ENCODE results near the gene KIAA1671. TPM values are rescaled to one million over a fixed set of nuclear protein-coding genes. Genes with fewer than 3 reads are reported as not detected.
A peak's percentile ranks its signal among the peaks of the same experiment; 100 is the strongest.

Gene KIAA1671
- total RNA-seq, 4 donors from 2014 or later: 30.6 to 52.7 (median 39.9) TPM

- Histone ChIP-seq H3K4me3 (no peak overlapping the region), H3K27ac (peak overlapping the region in 2 of 4 donors; percentile 49 to 81), H3K27me3 (no peaks in the 10 kb centered on the region), H3K9me3 (no peaks in the 10 kb centered on the region), H3K4me1 (peaks cover 0 to 90% (median 30%) of the 10 kb centered on the region in 4 donors), H3K36me3 (no peaks in the 10 kb centered on the region)
- no peak for DNase-seq (ENCODE audit: low spot score in 2 of 2)
- no peak for TF ChIP-seq POLR2A (IDR thresholded peaks at IDR 0.05)
- TF ChIP-seq CTCF (IDR thresholded peaks at IDR 0.05): no peak
- no peak for TF ChIP-seq EP300 (IDR thresholded peaks at IDR 0.05)
- 81 to 87% methylated on average over 6 of the region's 6 CpGs for WGBS, 2 donors
These were observed 29.1 kb downstream of the KIAA1671 start for GRCh38 chr22:24981656-24982055.

GRCh38 chr22:24982301-24983056, 30.0 kb downstream of the KIAA1671 start:
- TF ChIP-seq EP300 (IDR thresholded peaks at IDR 0.05) (no peak), POLR2A (IDR thresholded peaks at IDR 0.05) (no peak), CTCF (IDR thresholded peaks at IDR 0.05) (no peak)
- DNase-seq (ENCODE audit: low spot score in 2 of 2): no peak
- Histone ChIP-seq H3K36me3 (no peaks in the 10 kb centered on the region), H3K27ac (peak overlapping the region; percentile 17 to 81 (median 49)), H3K27me3 (no peaks in the 10 kb centered on the region), H3K9me3 (no peaks in the 10 kb centered on the region), H3K4me1 (peaks cover 0 to 88% (median 22%) of the 10 kb centered on the region in 4 donors), H3K4me3 (no peak overlapping the region)
- WGBS, 2 donors: 55 to 62% methylated on average over 8 of the region's 8 CpGs

GRCh38 chr22:24983151-24983550, 30.6 kb downstream of the KIAA1671 start:
- 38 to 41% methylated on average over 5 of the region's 5 CpGs for WGBS, 2 donors
- Histone ChIP-seq H3K27ac (peak overlapping the region; percentile 17 to 81 (median 49)), H3K27me3 (no peaks in the 10 kb centered on the region), H3K4me3 (no peak overlapping the region), H3K4me1 (peaks cover 0 to 88% (median 16%) of the 10 kb centered on the region in 4 donors), H3K36me3 (no peaks in the 10 kb centered on the region), H3K9me3 (no peaks in the 10 kb centered on the region)
- no peak for TF ChIP-seq POLR2A (IDR thresholded peaks at IDR 0.05)
- peak in 1 of 2 donors; percentile 33 for TF ChIP-seq EP300 (IDR thresholded peaks at IDR 0.05)
- no peak for TF ChIP-seq CTCF (IDR thresholded peaks at IDR 0.05)
- DNase-seq (ENCODE audit: low spot score in 2 of 2): no peak

- Histone ChIP-seq H3K9me3 (no peaks in the 10 kb centered on the region), H3K4me3 (no peak overlapping the region), H3K27ac (peak overlapping the region in 1 of 4 donors; percentile 69), H3K36me3 (no peaks in the 10 kb centered on the region), H3K4me1 (peaks cover 0 to 91% (median 16%) of the 10 kb centered on the region in 4 donors), H3K27me3 (no peaks in the 10 kb centered on the region)
- TF ChIP-seq POLR2A (IDR thresholded peaks at IDR 0.05) (no peak), EP300 (IDR thresholded peaks at IDR 0.05) (no peak), CTCF (IDR thresholded peaks at IDR 0.05) (no peak)
- no peak for DNase-seq (ENCODE audit: low spot score in 2 of 2)
- 94% methylated on average over 1 of the region's 1 CpG for WGBS, 2 donors
These were observed 31.6 kb downstream of the KIAA1671 start for GRCh38 chr22:24984122-24984521.

- Histone ChIP-seq H3K9me3 (no peaks in the 10 kb centered on the region), H3K4me3 (no peak overlapping the region), H3K27ac (peak overlapping the region in 3 of 4 donors; percentile 0 to 80 (median 79)), H3K36me3 (no peaks in the 10 kb centered on the region), H3K4me1 (peaks cover 0 to 98% (median 27%) of the 10 kb centered on the region in 4 donors), H3K27me3 (no peaks in the 10 kb centered on the region)
- WGBS, 2 donors: 38 to 47% methylated on average over 9 of the region's 9 CpGs
- TF ChIP-seq POLR2A (IDR thresholded peaks at IDR 0.05) (no peak), EP300 (IDR thresholded peaks at IDR 0.05) (peak in 1 of 2 donors; percentile 59)
- DNase-seq (ENCODE audit: low spot score in 2 of 2): no peak
These were observed 33.3 kb downstream of the KIAA1671 start for GRCh38 chr22:24985826-24986214.
